Measurements from ENCODE around the gene TRIM43B. TPM values are rescaled to one million over a fixed set of nuclear protein-coding genes. Genes with fewer than 3 reads are reported as not detected.
"Not testable (repeated sequence)": the region's sequence is repeated elsewhere in the genome, so short reads cannot be mapped to it uniquely, and the experiment has no call there.

The TRIM43B gene
- total RNA-seq (2022) (not detected in 2 replicates), Bru-seq, nascent RNA (not detected), BruChase-seq, experiment 1, labeled RNA remaining after a 6-hour chase (not detected), BruChase-seq, experiment 2, labeled RNA remaining after a 2-hour chase (not detected)
- long read RNA-seq: 0 reads

- H3K36me3 Mint-ChIP-seq (ENCODE audit: insufficient read depth, unreplicated experiment); CTCF ChIA-PET; DNase-seq (ENCODE audit: unreplicated experiment); H3K4me3 Mint-ChIP-seq (ENCODE audit: unreplicated experiment); H3K4me1 Mint-ChIP-seq (ENCODE audit: insufficient read depth, unreplicated experiment); intact Hi-C loops (cut with micrococcal nuclease); H3K27ac Mint-ChIP-seq (ENCODE audit: low read depth, unreplicated experiment); POLR2A ChIA-PET; BruUV-seq (replicated peaks); H3K9me3 Mint-ChIP-seq (ENCODE audit: unreplicated experiment): not testable (repeated sequence)
- peaks cover 37% of the 10 kb centered on the region for H3K27me3 Mint-ChIP-seq (ENCODE audit: insufficient read depth, unreplicated experiment)
These were observed at the start of gene TRIM43B for GRCh38 chr2:95484654-95485053. Gene TRIM43B (minus strand): TSS chr2:95484754. CDS start chr2:95482714, 2,040 bp downstream.

GRCh38 chr2:95531254-95531771 lies 46.8 kb upstream of the TRIM43B start:
- peaks cover 23% of the 10 kb centered on the region for H3K27me3 Mint-ChIP-seq (ENCODE audit: insufficient read depth, unreplicated experiment)
- H3K27ac Mint-ChIP-seq (ENCODE audit: low read depth, unreplicated experiment): no peak overlapping the region
- H3K9me3 Mint-ChIP-seq (ENCODE audit: unreplicated experiment): no peaks in the 10 kb centered on the region
- BruUV-seq (replicated peaks): no TSS peak
- DNase-seq (ENCODE audit: unreplicated experiment): no peak
- intact Hi-C loops (cut with micrococcal nuclease): no loop called here
- H3K4me3 Mint-ChIP-seq (ENCODE audit: unreplicated experiment): no peak overlapping the region
- no peak for TF ChIP-seq CTCF (IDR thresholded peaks at IDR 0.05; ENCODE audit: unreplicated experiment)
- H3K4me1 Mint-ChIP-seq (ENCODE audit: insufficient read depth, unreplicated experiment): no peaks in the 10 kb centered on the region
- ChIA-PET CTCF (no interaction called here), POLR2A (no interaction called here)
- H3K36me3 Mint-ChIP-seq (ENCODE audit: insufficient read depth, unreplicated experiment): no peaks in the 10 kb centered on the region

GRCh38 chr2:95530734-95531133 lies 46.2 kb upstream of the TRIM43B start:
- POLR2A ChIA-PET: no interaction called here
- H3K27me3 Mint-ChIP-seq (ENCODE audit: insufficient read depth, unreplicated experiment): peaks cover 18% of the 10 kb centered on the region
- H3K4me3 Mint-ChIP-seq (ENCODE audit: unreplicated experiment): no peak overlapping the region
- CTCF ChIA-PET: no interaction called here
- BruUV-seq (replicated peaks): no TSS peak
- peak; percentile 6 for DNase-seq (ENCODE audit: unreplicated experiment)
- H3K27ac Mint-ChIP-seq (ENCODE audit: low read depth, unreplicated experiment): no peak overlapping the region
- no peaks in the 10 kb centered on the region for H3K36me3 Mint-ChIP-seq (ENCODE audit: insufficient read depth, unreplicated experiment)
- H3K4me1 Mint-ChIP-seq (ENCODE audit: insufficient read depth, unreplicated experiment): no peaks in the 10 kb centered on the region
- TF ChIP-seq CTCF (IDR thresholded peaks at IDR 0.05; ENCODE audit: unreplicated experiment): no peak
- H3K9me3 Mint-ChIP-seq (ENCODE audit: unreplicated experiment): no peaks in the 10 kb centered on the region
- intact Hi-C loops (cut with micrococcal nuclease): no loop called here

- Mint-ChIP-seq H3K36me3 (ENCODE audit: insufficient read depth, unreplicated experiment) (no peaks in the 10 kb centered on the region), H3K4me1 (ENCODE audit: insufficient read depth, unreplicated experiment) (no peaks in the 10 kb centered on the region), H3K9me3 (ENCODE audit: unreplicated experiment) (no peaks in the 10 kb centered on the region), H3K27me3 (ENCODE audit: insufficient read depth, unreplicated experiment) (peaks cover 10% of the 10 kb centered on the region), H3K27ac (ENCODE audit: low read depth, unreplicated experiment) (no peak overlapping the region), H3K4me3 (ENCODE audit: unreplicated experiment) (peak overlapping the region; percentile 71)
- ChIA-PET CTCF (no interaction called here), POLR2A (no interaction called here)
- BruUV-seq (replicated peaks): no TSS peak
- TF ChIP-seq CTCF (IDR thresholded peaks at IDR 0.05; ENCODE audit: unreplicated experiment): no peak
- no peak for DNase-seq (ENCODE audit: unreplicated experiment)
- intact Hi-C loops (cut with micrococcal nuclease): no loop called here
These were observed 42.1 kb upstream of the TRIM43B start for GRCh38 chr2:95526360-95527341.

All from MCF 10A (cell line).